PFSK-1 (cell line): ENCODE data around the gene PPP1R3A.

ENCODE experiments used
- FOXP2 ChIP-seq: optimal IDR thresholded peaks from 2 replicates; pipeline ENCODE3; 2011; ENCODE audit warnings: borderline replicate concordance, control low read depth, inconsistent platforms; ENCODE audit not compliant: insufficient read depth; ENCODE audit errors: extremely low read length, extremely low read depth
- POLR2AphosphoS5 ChIP-seq: IDR thresholded peaks from 2 replicates; pipeline ENCODE4 v1.6.1; 2012; ENCODE audit warnings: low read depth, mild to moderate bottlenecking, control low read depth, low read length, moderate library complexity
- REST ChIP-seq, 2 experiments: IDR thresholded peaks; 2 replicates each; pipeline versions ENCODE4 v1.6.1 to v1.8.0; 2011 to 2012; ENCODE audit warnings: low read depth in 2 of 2, low read length in 2 of 2, control low read depth in 1 of 2, inconsistent platforms in 1 of 2, mild to moderate bottlenecking in 1 of 2, moderate library complexity in 1 of 2; ENCODE audit not compliant: insufficient read depth in 1 of 2
- SIN3A ChIP-seq: IDR thresholded peaks from 2 replicates; pipeline ENCODE4 v1.6.1; 2012; ENCODE audit warnings: mild to moderate bottlenecking, low read length, moderate library complexity, borderline replicate concordance; ENCODE audit not compliant: insufficient read depth
- TAF1 ChIP-seq: IDR thresholded peaks from 2 replicates; pipeline ENCODE4 v1.6.1; 2012; ENCODE audit warnings: low read length, control low read depth, borderline replicate concordance; ENCODE audit not compliant: insufficient read depth

DNA sequence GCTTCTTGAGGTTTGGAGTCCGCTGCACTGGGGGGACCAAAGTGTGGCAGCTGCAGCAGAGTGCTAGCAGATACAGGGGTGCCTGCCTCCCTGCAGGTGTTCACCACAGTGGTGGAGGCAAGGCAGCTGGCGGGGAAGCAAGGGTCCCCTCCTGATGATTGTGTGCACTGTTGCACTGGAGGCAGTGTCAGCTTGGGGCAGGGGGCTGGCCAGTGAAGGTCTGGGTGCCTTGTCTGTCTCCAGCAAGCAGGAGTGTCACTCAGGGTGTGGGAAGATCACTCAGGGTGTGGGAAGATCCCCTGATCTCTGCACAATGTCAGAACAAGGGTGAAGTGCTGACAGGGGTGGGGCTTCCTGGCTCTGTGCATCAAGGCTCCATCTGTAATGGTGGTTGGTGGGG lies 36.3 kb upstream of the PPP1R3A start:
- TF ChIP-seq POLR2AphosphoS5 (no peak), SIN3A (no peak), TAF1 (no peak), REST (IDR thresholded peaks at IDR 0.05; ENCODE audit: insufficient read depth in 1 of 2, low read depth in 2 of 2, low read length in 2 of 2) (no peak), FOXP2 (no peak)
